ENCODE data around the gene NEU4. TPM values are rescaled to one million over a fixed set of nuclear protein-coding genes. Genes with fewer than 3 reads are reported as not detected.

Gene NEU4
- total and polyA plus RNA-seq, 2 of the 4 experiments (the other 2 are of a cell fraction), result not detected

- H2AFZ ChIP-seq (replicated peaks; ENCODE audit: low read length, poor library complexity), result no peak overlapping the region
- H3K18ac ChIP-seq (ENCODE audit: low read depth, low read length), result no peak overlapping the region
- ChIA-PET CTCF (no interaction called here), POLR2A (ENCODE audit: unreplicated experiment) (no interaction called here)
- no peaks in the 10 kb centered on the region for H3K9me1 ChIP-seq (ENCODE audit: insufficient read depth, low read length)
- no peak overlapping the region for H4K8ac ChIP-seq (ENCODE audit: low read depth in 2 of 2, low read length in 2 of 2)
- TF ChIP-seq RFX5 (IDR thresholded peaks at IDR 0.05; ENCODE audit: low read depth, low read length), result no peak
- no peak for TF ChIP-seq POLR2A (IDR thresholded peaks at IDR 0.05; ENCODE audit: low read depth, low read length)
- no peak for TF ChIP-seq SMC3 (IDR thresholded peaks at IDR 0.05; ENCODE audit: low read depth, low read length)
- TF ChIP-seq CEBPB (IDR thresholded peaks at IDR 0.05; ENCODE audit: low read depth, low read length), result no peak
- TF ChIP-seq MAZ (IDR thresholded peaks at IDR 0.05; ENCODE audit: borderline replicate concordance, low read depth, low read length), result no peak
- no peak for TF ChIP-seq USF2 (IDR thresholded peaks at IDR 0.05; ENCODE audit: low read depth, low read length)
- no peak for TF ChIP-seq FOS (IDR thresholded peaks at IDR 0.05; ENCODE audit: low read depth, low read length)
- TF ChIP-seq ELK1 (IDR thresholded peaks at IDR 0.05; ENCODE audit: borderline replicate concordance, low read depth, low read length), result no peak
- no peak for TF ChIP-seq BHLHE40 (IDR thresholded peaks at IDR 0.05; ENCODE audit: low read depth, low read length)
- TF ChIP-seq MXI1 (IDR thresholded peaks at IDR 0.05; ENCODE audit: borderline replicate concordance, low read depth, low read length), result no peak
- no peak for TF ChIP-seq MAFK (IDR thresholded peaks at IDR 0.05; ENCODE audit: low read depth, low read length)
- TF ChIP-seq CTCF (conservative IDR thresholded peaks at IDR 0.05; ENCODE audit: low read depth, low read length), result no peak
- H3K27me3 ChIP-seq (ENCODE audit: control insufficient read depth, insufficient read depth, low read length), result peaks cover 11% of the 10 kb centered on the region; the same call in 1 of the 2 replicates
- no peak overlapping the region for H2BK20ac ChIP-seq (ENCODE audit: low read depth, low read length)
- ATAC-seq (ENCODE audit: low read depth), result no peak
- no peak overlapping the region for H2AK5ac ChIP-seq (ENCODE audit: low read depth, low read length)
- H2BK5ac ChIP-seq (ENCODE audit: low read depth, low read length, poor library complexity, severe bottlenecking), result no peak overlapping the region
- no TSS peak for BruUV-seq (replicated peaks)
- H4K91ac ChIP-seq (ENCODE audit: insufficient read depth, low read depth, low read length), result no peak overlapping the region
- no peaks in the 10 kb centered on the region for H3K36me3 ChIP-seq (ENCODE audit: control insufficient read depth, insufficient read depth, low read length)
- no peak overlapping the region for H2AK9ac ChIP-seq (replicated peaks; ENCODE audit: low read depth, low read length, poor library complexity)
- intact Hi-C loops (cut with micrococcal nuclease) (no loop called here), in situ Hi-C loops (cut with MboI; ENCODE audit: low sequenced_read_pairs) (no loop called here), dilution Hi-C loops (cut with HindIII; ENCODE audit: low sequenced_read_pairs, unreplicated experiment) (no loop called here)
- no peak overlapping the region for H3K27ac ChIP-seq (ENCODE audit: insufficient read depth, low read length)
- H3K9ac ChIP-seq (ENCODE audit: low read depth, low read length), result no peak overlapping the region
- H3K79me1 ChIP-seq (ENCODE audit: low read depth in 1 of 2, low read length in 2 of 2), result no peaks in the 10 kb centered on the region
- no peak overlapping the region for H3K4me3 ChIP-seq (ENCODE audit: insufficient read depth, low read depth, low read length)
- H3K23ac ChIP-seq (ENCODE audit: low read depth, low read length), result no peak overlapping the region
- no peak overlapping the region for H2BK120ac ChIP-seq (ENCODE audit: low read depth, low read length)
- no peak overlapping the region for H3K14ac ChIP-seq (replicated peaks; ENCODE audit: low read depth, low read length)
- 79% methylated on average over 10 of the region's 31 CpGs; no CpG with 5 or more reads in 1 of the 2 experiments for WGBS, 2 experiments (ENCODE audit: extremely low coverage in 2 of 2, insufficient read length in 1 of 2)
- no peaks in the 10 kb centered on the region; the same call in 1 of the 2 replicates for H3K9me3 ChIP-seq (ENCODE audit: control insufficient read depth, insufficient read depth, low read length)
- no peaks in the 10 kb centered on the region for H4K20me1 ChIP-seq (ENCODE audit: insufficient read depth, low read length)
- no peak for DNase-seq
- H2BK15ac ChIP-seq (ENCODE audit: low read depth, low read length), result no peak overlapping the region
- H3K56ac ChIP-seq (ENCODE audit: extremely low read depth, insufficient read depth, low read length), result no peak overlapping the region
- no peak overlapping the region for H3K4me2 ChIP-seq (ENCODE audit: low read depth, low read length)
- no peak overlapping the region for H3K4ac ChIP-seq (ENCODE audit: low read depth, low read length)
- no peaks in the 10 kb centered on the region for H3K4me1 ChIP-seq (ENCODE audit: control insufficient read depth, insufficient read depth, low read length)
- no peak overlapping the region for H4K5ac ChIP-seq (ENCODE audit: low read depth, low read length)
Observed at GRCh38 chr2:241820625-241821384, 11.8 kb downstream of the NEU4 start.
